ENCODE measurements around the gene IL18RAP. TPM values are rescaled to one million over a fixed set of nuclear protein-coding genes. Genes with fewer than 3 reads are reported as not detected.
A peak's percentile ranks its signal among the peaks of the same experiment; 100 is the strongest.

IL18RAP gene
- total and polyA plus RNA-seq, 2 donors (not counting 1 experiment from before 2014, with no cell fraction given): 0.22 to 1.4 TPM

GRCh38 chr2:102418421-102418961 is 4.5 kb upstream of the IL18RAP start:
- CTCF ChIA-PET: interaction anchor here (2.3 kb wide), 1 partner anchor 25 kb away, joined by 12 read pairs; no protein-coding TSS in a partner anchor
- Mint-ChIP-seq H3K9me3 (ENCODE audit: insufficient read depth) (no peaks in the 10 kb centered on the region), H3K27me3 (no peaks in the 10 kb centered on the region), H3K4me3 (peak overlapping the region; percentile 44), H3K27ac (peak overlapping the region; percentile 51), H3K4me1 (peaks cover 23% of the 10 kb centered on the region)
- H3K27ac ChIP-seq (ENCODE audit: low read length in 2 of 2): peak overlapping the region; percentile 19 to 74
- peaks cover 26 to 27% of the 10 kb centered on the region in 2 donors for H3K4me1 ChIP-seq (ENCODE audit: control insufficient read depth in 2 of 2, insufficient read depth in 2 of 2, low read length in 2 of 2)
- no peak for TF ChIP-seq EZH2 (IDR thresholded peaks at IDR 0.05; ENCODE audit: borderline replicate concordance, insufficient read depth, low read depth, low read length, poor library complexity, severe bottlenecking)
- no peak for TF ChIP-seq CTCF (IDR thresholded peaks at IDR 0.05)
- peak overlapping the region; percentile 31 for H3K9ac ChIP-seq (ENCODE audit: low read length)
- intact Hi-C loops (cut with micrococcal nuclease): no loop called here
- H3K27me3 ChIP-seq (replicated peaks in 1 of 4; ENCODE audit: control extremely low read depth in 1 of 4, control insufficient read depth in 3 of 4, insufficient read depth in 4 of 4, low read length in 3 of 4): no peaks in the 10 kb centered on the region
- H2AFZ ChIP-seq (ENCODE audit: insufficient read depth, low read depth, low read length, poor library complexity, severe bottlenecking): no peak overlapping the region
- ATAC-seq (ENCODE audit: low read depth) (peak; percentile 43), DNase-seq (peak; percentile 51)
- peak overlapping the region; percentile 65 for H3K4me2 ChIP-seq (replicated peaks; ENCODE audit: low read depth, low read length, poor library complexity, severe bottlenecking)
- WGBS (ENCODE audit: insufficient coverage): no CpG with 5 or more reads among the region's 2 CpGs
- POLR2A ChIA-PET: no interaction called here
- H3K36me3 ChIP-seq (replicated peaks in 1 of 2; ENCODE audit: control extremely low read depth in 1 of 2, control insufficient read depth in 1 of 2, extremely low read depth in 1 of 2, insufficient read depth in 2 of 2, low read length in 1 of 2): no peaks in the 10 kb centered on the region
- peak overlapping the region in 2 of 5 experiments; percentile 2 to 30 for H3K4me3 ChIP-seq (ENCODE audit: control extremely low read depth in 1 of 5, extremely low read depth in 1 of 5, insufficient read depth in 1 of 5, low read depth in 2 of 5, low read length in 4 of 5)
- H3K79me2 ChIP-seq (ENCODE audit: control insufficient read depth, insufficient read depth, low read length): no peaks in the 10 kb centered on the region
- H4K20me1 ChIP-seq (ENCODE audit: control insufficient read depth, insufficient read depth, low read length, poor library complexity, severe bottlenecking): no peaks in the 10 kb centered on the region
- no peaks in the 10 kb centered on the region for H3K9me3 ChIP-seq (ENCODE audit: control extremely low read depth in 1 of 3, control insufficient read depth in 2 of 3, insufficient read depth in 1 of 3, low read length in 2 of 3)

- Histone ChIP-seq H3K36me3 (replicated peaks in 1 of 2; ENCODE audit: control extremely low read depth in 1 of 2, control insufficient read depth in 1 of 2, extremely low read depth in 1 of 2, insufficient read depth in 2 of 2, low read length in 1 of 2) (no peaks in the 10 kb centered on the region), H3K27me3 (replicated peaks in 1 of 4; ENCODE audit: control extremely low read depth in 1 of 4, control insufficient read depth in 3 of 4, insufficient read depth in 4 of 4, low read length in 3 of 4) (no peaks in the 10 kb centered on the region), H3K27ac (ENCODE audit: low read length in 2 of 2) (no peak overlapping the region), H2AFZ (ENCODE audit: insufficient read depth, low read depth, low read length, poor library complexity, severe bottlenecking) (no peak overlapping the region), H3K9ac (ENCODE audit: low read length) (no peak overlapping the region), H3K4me2 (replicated peaks; ENCODE audit: low read depth, low read length, poor library complexity, severe bottlenecking) (no peak overlapping the region), H3K4me3 (ENCODE audit: control extremely low read depth in 1 of 5, extremely low read depth in 1 of 5, insufficient read depth in 1 of 5, low read depth in 2 of 5, low read length in 4 of 5) (no peak overlapping the region), H3K4me1 (ENCODE audit: control insufficient read depth in 2 of 2, insufficient read depth in 2 of 2, low read length in 2 of 2) (peaks cover 35 to 40% of the 10 kb centered on the region in 2 donors), H4K20me1 (ENCODE audit: control insufficient read depth, insufficient read depth, low read length, poor library complexity, severe bottlenecking) (no peaks in the 10 kb centered on the region), H3K9me3 (ENCODE audit: control extremely low read depth in 1 of 3, control insufficient read depth in 2 of 3, insufficient read depth in 1 of 3, low read length in 2 of 3) (no peaks in the 10 kb centered on the region), H3K79me2 (ENCODE audit: control insufficient read depth, insufficient read depth, low read length) (no peaks in the 10 kb centered on the region)
- H3K4me1 Mint-ChIP-seq: peaks cover 33% of the 10 kb centered on the region
- no peak for ATAC-seq (ENCODE audit: low read depth)
- H3K4me3 Mint-ChIP-seq: no peak overlapping the region
- intact Hi-C loops (cut with micrococcal nuclease): loop anchor here (5.0 kb wide), 1 partner anchor 63 kb away; the partner anchor contains the start of gene IL18R1
- ChIA-PET CTCF (interaction anchor here (0.7 to 2.3 kb wide), 2 partner anchors 23 to 64 kb away, joined by 4 to 12 read pairs; no protein-coding TSS in a partner anchor), POLR2A (no interaction called here)
- no peak for DNase-seq
- TF ChIP-seq CTCF (IDR thresholded peaks at IDR 0.05) (no peak), EZH2 (IDR thresholded peaks at IDR 0.05; ENCODE audit: borderline replicate concordance, insufficient read depth, low read depth, low read length, poor library complexity, severe bottlenecking) (no peak)
- no peaks in the 10 kb centered on the region for H3K27me3 Mint-ChIP-seq
- no peaks in the 10 kb centered on the region for H3K9me3 Mint-ChIP-seq (ENCODE audit: insufficient read depth)
- WGBS (ENCODE audit: insufficient coverage): 100% methylated on average over 4 of the region's 4 CpGs
- H3K27ac Mint-ChIP-seq: no peak overlapping the region
Measured at GRCh38 chr2:102420290-102420689, 2.7 kb upstream of the IL18RAP start.

Data from B cell (primary cell).